Fibroblast of villous mesenchyme (primary cell): ENCODE data around the gene QPCTL. TPM values are rescaled to one million over a fixed set of nuclear protein-coding genes. Genes with fewer than 3 reads are reported as not detected.
"Not testable (repeated sequence)": the region's sequence is repeated elsewhere in the genome, so short reads cannot be mapped to it uniquely, and the experiment has no call there.

Experiments
- DNase-seq: peaks from one replicate; pipeline ENCODE4 v3.0.0-alpha.2; 2010; ENCODE audit warnings: low read depth
- H3K4me3 ChIP-seq: 2 replicates; pipeline ENCODE4 v1.5.1; 2011; ENCODE audit warnings: low read depth, mild to moderate bottlenecking, low read length
- CTCF ChIP-seq: IDR thresholded peaks from 2 replicates; pipeline ENCODE4 v1.5.1; 2012; ENCODE audit warnings: low read depth, mild to moderate bottlenecking, low read length; ENCODE audit not compliant: insufficient read depth
- total RNA-seq: library from RNA; depleted of rRNA; stranded (reverse); fragments of >200 nt; gene quantifications from 2 replicates; pipeline ENCODE4 v1.2.3, GENCODE V29; 2012

The QPCTL gene
- total RNA-seq, 1 donor: 29.8 TPM

GRCh38 chr19:45717131-45717982, 24.9 kb downstream of the QPCTL start:
- DNase-seq: peak; percentile 100
- TF ChIP-seq CTCF: peak; percentile 20
- H3K4me3 ChIP-seq: peak overlapping the region; percentile 97

DNA sequence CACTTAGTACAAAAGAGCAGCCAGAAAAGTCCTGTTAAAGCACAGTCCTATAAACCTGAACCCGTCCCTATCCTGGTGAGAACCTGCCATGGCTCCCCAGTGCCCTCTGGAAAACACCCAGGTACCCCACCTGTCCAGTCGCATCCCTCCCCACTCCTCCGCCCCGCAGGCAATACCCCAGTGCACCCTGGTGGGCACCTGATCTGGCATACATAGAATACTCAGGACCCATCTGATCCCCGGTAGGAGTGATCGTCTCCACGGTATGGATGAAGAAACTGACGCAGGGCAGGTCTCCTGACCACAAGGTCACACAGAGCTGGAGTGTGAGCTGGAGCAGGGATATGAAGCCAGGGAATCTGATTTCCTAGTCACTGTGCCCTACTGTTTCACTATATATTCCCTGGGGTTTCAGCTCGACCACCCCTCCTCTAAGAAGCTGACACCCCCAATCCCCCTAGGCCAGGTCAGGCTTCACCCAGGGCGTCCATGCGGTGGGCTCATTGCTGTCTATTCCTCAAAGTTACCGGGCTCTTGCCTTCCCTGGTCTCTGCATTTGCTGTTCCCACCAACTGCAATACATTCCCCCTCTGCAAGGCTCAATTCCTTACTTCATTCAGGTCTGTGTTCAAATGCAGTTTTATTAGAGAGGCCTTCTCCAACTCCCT, 25.7 kb downstream of the QPCTL start:
- TF ChIP-seq CTCF: no peak
- DNase-seq: peak; percentile 42

DNA sequence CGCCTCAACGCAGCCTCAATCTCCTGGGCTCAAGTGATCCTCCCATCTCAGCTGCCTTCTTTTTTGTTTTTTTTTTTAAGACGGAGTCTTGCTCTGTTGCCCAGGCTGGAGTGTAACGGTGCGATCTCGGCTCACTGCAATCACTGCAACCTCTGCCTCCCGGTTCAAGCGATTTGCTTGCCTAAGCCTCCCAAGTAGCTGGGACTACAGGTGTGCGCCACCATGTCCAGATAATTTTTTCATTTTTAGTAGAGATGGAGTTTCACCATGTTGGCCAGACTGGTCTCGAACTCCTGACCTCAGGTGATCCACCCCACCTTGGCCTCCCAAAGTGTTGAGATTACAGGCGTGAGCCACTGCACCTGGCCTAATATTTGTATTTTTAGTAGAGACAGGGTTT, 27.6 kb downstream of the QPCTL start:
- DNase-seq, H3K4me3 ChIP-seq: not testable (repeated sequence)

More for the DNA sequence above, 25.7 kb downstream of the QPCTL start:
- peak overlapping the region; percentile 51 for H3K4me3 ChIP-seq

GRCh38 chr19:45728683-45729082, 36.2 kb downstream of the QPCTL start:
- not testable (repeated sequence) for DNase-seq, H3K4me3 ChIP-seq

- TF ChIP-seq CTCF: no peak
- H3K4me3 ChIP-seq: peak overlapping the region; percentile 99
- no peak for DNase-seq
Observed at GRCh38 chr19:45729800-45730290, 37.4 kb downstream of the QPCTL start.

- peak; percentile 10 for TF ChIP-seq CTCF
- DNase-seq: peak; percentile 99
- H3K4me3 ChIP-seq: peak within 1 kb of the TSS; percentile 99
Observed at GRCh38 chr19:45730368-45731288, 38.2 kb downstream of the QPCTL start, which contains the start of gene FBXO46. TSS of gene FBXO46 (minus strand) at chr19:45730896. CDS start at chr19:45713495, 17,401 bp downstream.

GRCh38 chr19:45733160-45733810, 40.8 kb downstream of the QPCTL start, which contains the start of gene MEIOSIN:
TSS of gene MEIOSIN (plus strand) at chr19:45733439. CDS start at chr19:45735377, 1,938 bp downstream.
- DNase-seq: no peak
- no peak for TF ChIP-seq CTCF
- H3K4me3 ChIP-seq: no peak within 1 kb of the TSS
